Measurements from ENCODE around the gene ELMO1. TPM values are rescaled to one million over a fixed set of nuclear protein-coding genes. Genes with fewer than 3 reads are reported as not detected.

The ELMO1 gene
- total RNA-seq, 1 experiment from 2014 or later, result not detected

DNA sequence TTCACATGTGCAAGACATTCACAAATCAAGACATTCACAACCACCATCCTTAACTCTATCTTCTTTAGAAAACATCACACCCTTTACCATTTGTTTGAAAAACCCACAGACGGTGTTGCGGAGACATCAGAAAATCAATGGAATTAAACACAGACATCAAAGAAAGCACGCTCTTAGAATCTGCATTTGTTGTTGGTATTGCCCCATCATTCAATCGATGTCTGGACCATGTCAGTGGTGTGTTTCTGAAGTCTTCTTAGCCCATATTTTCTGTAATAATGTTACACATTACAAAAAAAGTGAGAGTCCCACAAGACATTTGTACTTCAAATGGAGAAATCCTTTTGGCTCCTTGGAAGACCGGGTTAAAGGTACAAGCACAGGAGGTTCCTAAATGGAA lies 550.5 kb downstream of the ELMO1 start:
- no peaks in the 10 kb centered on the region for H3K36me3 ChIP-seq
- no peak overlapping the region for H3K4me3 ChIP-seq
- DNase-seq, result no peak
- H3K27me3 ChIP-seq, result no peaks in the 10 kb centered on the region
- no peaks in the 10 kb centered on the region for H3K9me3 ChIP-seq

DNA sequence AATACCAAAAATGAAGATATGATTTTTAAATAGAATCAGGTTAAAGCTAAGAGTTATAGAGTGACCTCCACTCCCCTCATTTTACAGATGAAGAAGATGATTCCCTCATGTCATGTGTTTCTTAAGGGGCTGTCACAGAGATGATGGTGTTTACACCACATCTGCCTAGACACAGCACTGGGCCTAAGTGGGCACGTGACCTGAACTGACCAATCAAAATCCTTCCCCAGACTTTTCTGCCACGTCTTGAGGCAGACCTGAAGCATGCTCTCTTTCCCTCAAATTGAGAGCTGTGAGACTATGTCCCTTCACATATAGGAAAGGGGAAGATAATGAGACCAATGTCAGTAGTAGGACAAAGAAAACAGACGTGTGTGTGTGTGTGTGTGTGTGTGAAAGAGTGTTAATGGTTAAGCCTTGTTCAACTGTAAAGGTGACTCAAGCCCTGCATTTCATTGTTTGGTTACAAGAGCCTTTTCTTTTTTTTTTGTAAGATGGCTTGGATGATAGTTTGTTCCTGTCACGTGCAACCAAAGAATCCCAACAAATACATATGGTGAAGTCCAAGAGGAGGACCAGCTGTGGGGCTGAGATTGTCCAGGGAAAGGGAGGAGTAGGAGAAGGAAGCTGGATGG lies 551.6 kb downstream of the ELMO1 start:
- H3K4me3 ChIP-seq, result no peak overlapping the region
- no peaks in the 10 kb centered on the region for H3K36me3 ChIP-seq
- no peaks in the 10 kb centered on the region for H3K27me3 ChIP-seq
- no peak for DNase-seq
- H3K9me3 ChIP-seq, result no peaks in the 10 kb centered on the region

DNA sequence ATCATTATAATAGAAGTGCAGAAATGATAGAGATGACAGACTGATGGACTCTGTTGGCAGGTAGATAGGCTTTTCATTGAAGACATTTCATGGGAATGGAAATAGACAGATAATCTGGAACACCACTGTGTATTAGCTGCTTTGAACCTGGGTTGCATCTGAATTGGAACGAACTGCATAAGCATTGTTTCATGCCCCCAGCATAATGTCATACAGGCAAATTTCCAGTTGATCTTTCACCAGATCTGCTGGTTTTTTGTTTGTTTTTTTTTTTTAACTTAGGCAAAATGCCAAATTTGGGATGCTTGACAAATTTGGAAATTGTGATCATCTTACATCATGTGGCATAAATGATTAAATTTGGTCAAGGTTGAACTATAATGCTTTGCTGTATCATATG lies 552.2 kb downstream of the ELMO1 start:
- H3K4me3 ChIP-seq, result no peak overlapping the region
- H3K36me3 ChIP-seq, result no peaks in the 10 kb centered on the region
- DNase-seq, result no peak
- no peaks in the 10 kb centered on the region for H3K9me3 ChIP-seq
- H3K27me3 ChIP-seq, result no peaks in the 10 kb centered on the region

DNA sequence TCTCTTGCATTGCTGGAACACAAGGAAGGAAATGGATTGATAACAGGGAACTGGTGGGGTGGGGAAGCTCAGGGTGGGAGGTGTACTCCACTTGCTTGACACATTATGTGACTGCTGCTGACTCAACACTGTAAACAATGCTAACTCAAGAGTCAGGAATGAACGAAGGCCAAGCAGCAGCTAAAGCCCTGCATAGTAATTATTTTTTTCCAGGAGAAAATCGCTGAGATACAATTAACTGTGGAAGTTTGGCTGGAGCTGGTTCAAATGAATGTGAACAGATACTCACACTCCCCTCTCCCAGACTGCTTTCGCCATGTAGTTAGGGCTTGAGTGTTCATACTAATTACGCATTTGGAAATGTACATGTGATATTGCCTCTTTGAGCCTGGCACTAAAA lies 553.5 kb downstream of the ELMO1 start:
- H3K4me3 ChIP-seq, result no peak overlapping the region
- no peaks in the 10 kb centered on the region for H3K36me3 ChIP-seq
- H3K9me3 ChIP-seq, result no peaks in the 10 kb centered on the region
- peak; percentile 18 for DNase-seq
- no peaks in the 10 kb centered on the region for H3K27me3 ChIP-seq

DNA sequence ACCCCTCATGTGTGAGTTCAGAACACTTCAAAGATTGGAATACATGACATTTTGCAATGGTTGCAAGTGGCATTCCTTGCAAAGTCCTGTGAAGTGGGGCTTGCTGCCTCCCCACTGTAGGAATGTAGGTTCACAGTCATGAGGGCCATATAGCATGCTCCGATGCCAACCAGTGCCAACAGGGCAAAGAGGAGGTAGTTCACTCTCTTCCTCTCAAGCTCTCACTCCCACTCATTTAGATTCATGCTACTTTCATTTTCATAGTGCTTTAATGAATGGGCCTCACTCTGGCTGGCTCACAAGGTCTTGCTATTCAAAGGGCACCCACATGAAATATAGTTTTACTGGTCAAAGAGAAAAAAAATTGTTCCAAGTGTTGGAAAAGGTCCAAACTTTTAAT lies 554.5 kb downstream of the ELMO1 start:
- DNase-seq, result no peak
- H3K27me3 ChIP-seq, result no peaks in the 10 kb centered on the region
- no peaks in the 10 kb centered on the region for H3K9me3 ChIP-seq
- no peaks in the 10 kb centered on the region for H3K36me3 ChIP-seq
- H3K4me3 ChIP-seq, result no peak overlapping the region

DNA sequence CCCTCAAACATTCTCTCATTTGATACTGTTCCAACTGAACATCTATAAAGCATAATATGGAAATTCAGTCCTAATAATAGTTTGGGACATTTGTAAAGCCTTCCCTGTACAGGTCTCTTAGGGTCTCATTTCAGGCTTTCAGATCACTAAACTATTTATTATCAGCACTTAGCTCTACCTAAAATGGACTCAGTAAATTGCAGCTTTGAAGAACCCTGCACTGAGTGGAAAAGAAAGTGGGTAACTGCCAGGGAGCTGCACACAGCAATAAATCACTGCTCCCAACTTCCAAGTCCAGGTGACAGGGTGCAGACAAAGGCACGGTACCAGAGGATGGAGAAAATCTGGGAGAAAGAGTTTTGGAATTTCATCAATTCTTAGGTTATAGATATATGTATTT lies 559.5 kb downstream of the ELMO1 start:
- no peak for DNase-seq
- no peaks in the 10 kb centered on the region for H3K36me3 ChIP-seq
- H3K4me3 ChIP-seq, result no peak overlapping the region
- H3K9me3 ChIP-seq, result no peaks in the 10 kb centered on the region
- H3K27me3 ChIP-seq, result no peaks in the 10 kb centered on the region

DNA sequence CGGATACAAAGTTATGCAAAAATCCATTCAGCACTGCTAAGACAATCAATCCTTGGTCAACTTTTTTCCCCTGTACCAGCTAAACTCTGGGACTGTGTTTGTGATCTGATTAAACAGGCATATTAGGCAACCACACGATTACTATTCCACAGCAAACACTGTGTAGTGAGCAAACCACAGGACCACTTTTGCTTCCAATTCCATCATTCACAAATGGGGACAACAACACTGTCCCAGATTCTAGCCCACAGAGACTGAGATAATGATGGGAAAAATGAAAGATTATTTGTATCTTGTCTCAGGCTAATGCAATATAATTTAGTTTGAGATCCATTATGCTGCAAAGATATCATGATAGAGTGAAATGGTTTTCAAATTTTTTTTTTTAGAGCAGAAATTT lies 560.7 kb downstream of the ELMO1 start:
- Histone ChIP-seq H3K9me3 (no peaks in the 10 kb centered on the region), H3K27me3 (no peaks in the 10 kb centered on the region), H3K4me3 (no peak overlapping the region), H3K36me3 (no peaks in the 10 kb centered on the region)
- DNase-seq, result no peak

DNA sequence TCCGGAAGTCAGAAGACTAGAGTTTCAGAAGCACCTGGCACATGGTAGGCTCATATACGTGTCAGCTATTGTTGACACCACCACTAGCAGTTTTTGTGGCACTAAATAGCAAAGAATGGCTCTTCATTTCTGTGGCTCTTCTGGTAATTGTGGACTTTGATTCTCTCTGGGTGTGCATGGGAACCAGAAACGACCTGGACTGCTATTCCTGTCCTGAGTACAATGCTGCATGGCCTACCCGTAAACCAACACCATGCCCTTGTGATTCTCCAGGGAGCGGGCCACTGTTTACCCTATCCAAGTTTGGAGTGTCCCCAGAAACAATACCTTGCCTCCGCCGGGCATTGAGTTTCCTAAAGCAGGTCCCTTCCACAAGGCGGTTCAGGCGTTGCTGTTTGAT lies 561.4 kb downstream of the ELMO1 start:
- Histone ChIP-seq H3K4me3 (no peak overlapping the region), H3K9me3 (no peaks in the 10 kb centered on the region), H3K27me3 (no peaks in the 10 kb centered on the region), H3K36me3 (no peaks in the 10 kb centered on the region)
- no peak for DNase-seq

DNA sequence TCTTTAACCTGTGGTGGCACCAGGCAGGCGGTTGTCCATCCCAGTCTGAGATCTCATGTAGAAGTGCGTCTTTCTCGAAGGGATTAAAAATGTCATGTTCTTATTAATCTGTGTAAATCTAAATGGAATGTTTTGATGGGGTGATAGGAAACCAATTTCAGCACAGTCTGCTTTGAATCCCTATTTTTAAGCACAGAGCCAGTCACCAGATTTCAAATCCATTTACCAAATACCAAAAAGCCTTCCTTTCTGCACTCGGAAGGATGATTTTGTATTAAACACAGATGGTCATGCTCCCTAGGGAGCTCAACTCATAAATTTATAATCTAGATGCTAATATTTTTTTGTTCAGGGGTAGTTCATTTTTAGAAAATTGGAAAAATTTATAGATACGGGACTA lies 563.8 kb downstream of the ELMO1 start:
- Histone ChIP-seq H3K27me3 (no peaks in the 10 kb centered on the region), H3K36me3 (no peaks in the 10 kb centered on the region), H3K9me3 (no peaks in the 10 kb centered on the region), H3K4me3 (no peak overlapping the region)
- no peak for DNase-seq

DNA sequence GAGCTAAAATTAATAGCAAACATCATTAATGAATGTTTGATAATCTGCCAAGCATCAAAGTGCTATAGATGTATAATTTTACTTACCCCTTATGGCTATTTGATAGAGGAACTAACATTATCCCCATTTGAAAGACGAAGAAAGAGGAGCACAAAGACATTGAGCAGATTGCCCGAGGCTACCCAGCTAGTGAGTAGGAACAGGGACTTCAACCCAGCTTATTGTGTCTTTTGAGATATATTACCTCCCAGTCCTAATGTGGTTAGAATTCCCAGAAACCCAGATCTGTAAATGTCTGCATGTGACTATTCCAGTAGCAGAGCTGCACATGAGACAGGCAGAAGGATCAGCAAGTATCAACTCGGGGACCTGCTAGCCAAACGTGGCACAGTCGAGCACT lies 564.3 kb downstream of the ELMO1 start:
- H3K27me3 ChIP-seq, result no peaks in the 10 kb centered on the region
- H3K36me3 ChIP-seq, result no peaks in the 10 kb centered on the region
- H3K4me3 ChIP-seq, result no peak overlapping the region
- no peaks in the 10 kb centered on the region for H3K9me3 ChIP-seq
- DNase-seq, result no peak

DNA sequence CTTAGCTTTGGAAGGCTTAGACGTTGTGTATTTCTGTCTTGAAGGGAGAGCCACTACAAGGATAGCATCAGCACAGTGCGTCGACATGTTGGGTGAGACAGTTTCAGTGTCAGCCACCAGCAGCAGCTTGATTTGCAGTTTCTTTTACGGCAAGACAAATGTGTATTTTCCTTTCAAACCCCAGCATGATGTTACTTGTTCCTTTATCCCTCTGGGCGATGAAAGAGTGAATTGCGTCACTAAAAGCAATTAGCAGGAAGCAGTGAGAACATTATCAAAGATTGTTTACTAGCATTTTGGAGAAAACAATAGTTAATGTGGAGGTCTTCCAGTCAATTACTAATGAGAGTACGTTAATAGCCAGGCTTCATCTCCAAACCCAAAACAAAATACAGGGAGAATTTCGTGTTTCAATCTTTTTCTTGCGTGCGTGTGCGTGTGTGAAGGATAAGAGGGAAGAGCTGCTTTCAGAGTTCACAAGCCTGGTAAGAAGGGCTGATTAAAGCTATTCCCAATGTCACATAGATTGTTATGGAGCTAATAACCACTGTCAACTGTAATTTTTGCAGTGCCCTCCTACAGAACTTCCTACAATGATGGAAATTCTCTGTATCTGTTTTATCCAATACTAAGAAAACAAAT lies 567.3 kb downstream of the ELMO1 start:
- DNase-seq, result no peak
- Histone ChIP-seq H3K36me3 (no peaks in the 10 kb centered on the region), H3K9me3 (no peaks in the 10 kb centered on the region), H3K27me3 (no peaks in the 10 kb centered on the region), H3K4me3 (no peak overlapping the region)

DNA sequence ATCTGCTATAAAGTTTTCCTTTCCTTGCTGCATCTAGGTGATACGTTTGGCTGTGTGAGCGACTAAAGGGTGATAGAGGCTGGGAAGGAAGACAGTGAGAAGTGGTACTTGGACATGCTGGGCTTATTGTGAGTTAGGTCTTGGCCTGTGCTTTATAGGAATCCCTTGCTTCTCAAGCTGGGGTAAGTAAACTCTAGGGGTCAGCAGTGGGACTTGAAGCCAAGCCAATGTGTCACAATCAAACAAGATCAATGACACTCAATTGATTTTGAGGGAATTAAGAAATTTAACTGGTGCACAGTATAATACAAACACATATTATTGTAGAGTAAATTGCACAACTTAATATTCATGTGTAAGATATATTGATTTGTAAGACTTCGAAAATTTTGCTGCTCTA lies 568.6 kb downstream of the ELMO1 start:
- Histone ChIP-seq H3K9me3 (no peaks in the 10 kb centered on the region), H3K27me3 (no peaks in the 10 kb centered on the region), H3K36me3 (no peaks in the 10 kb centered on the region), H3K4me3 (no peak overlapping the region)
- no peak for DNase-seq

DNA sequence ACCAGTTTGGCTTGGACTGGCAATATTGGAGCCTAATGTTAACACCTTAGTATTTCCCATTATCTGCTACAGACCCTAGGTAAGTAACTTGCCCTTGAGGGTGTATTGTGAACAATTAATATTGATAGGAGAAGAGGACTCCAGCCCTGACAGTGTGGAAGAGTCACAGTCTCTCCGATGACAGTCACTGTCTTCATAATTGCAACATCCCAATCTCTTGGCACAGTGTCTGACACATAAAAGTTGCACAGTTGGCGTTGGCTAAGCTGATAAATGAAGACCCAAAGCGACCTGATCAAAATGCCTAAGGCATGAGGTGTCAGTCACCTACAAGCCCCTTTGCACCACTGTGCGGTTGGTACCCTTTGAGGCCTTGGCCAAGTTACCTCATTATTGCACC lies 569.6 kb downstream of the ELMO1 start:
- no peaks in the 10 kb centered on the region for H3K27me3 ChIP-seq
- no peaks in the 10 kb centered on the region for H3K9me3 ChIP-seq
- H3K36me3 ChIP-seq, result no peaks in the 10 kb centered on the region
- no peak overlapping the region for H3K4me3 ChIP-seq
- DNase-seq, result no peak

DNA sequence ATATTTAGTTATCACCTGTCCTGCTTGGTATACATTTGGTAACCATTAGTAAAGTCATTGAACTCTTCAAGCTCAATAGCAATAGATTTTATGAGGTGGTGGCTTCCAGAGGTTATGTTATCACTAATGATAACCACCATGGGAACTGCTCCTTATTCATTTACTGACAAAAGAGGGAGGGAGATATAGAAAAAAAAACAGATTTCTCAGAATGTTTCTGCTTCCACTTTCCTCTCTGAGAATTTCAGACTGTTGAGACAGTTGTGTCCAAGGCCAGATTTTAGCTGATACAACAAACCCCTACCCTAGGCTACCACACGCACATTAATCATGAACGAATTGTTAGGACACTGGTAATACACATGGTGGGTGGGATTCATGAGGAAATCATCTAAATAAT lies 570.4 kb downstream of the ELMO1 start:
- H3K27me3 ChIP-seq, result no peaks in the 10 kb centered on the region
- no peaks in the 10 kb centered on the region for H3K9me3 ChIP-seq
- DNase-seq, result no peak
- H3K4me3 ChIP-seq, result no peak overlapping the region
- H3K36me3 ChIP-seq, result no peaks in the 10 kb centered on the region

DNA sequence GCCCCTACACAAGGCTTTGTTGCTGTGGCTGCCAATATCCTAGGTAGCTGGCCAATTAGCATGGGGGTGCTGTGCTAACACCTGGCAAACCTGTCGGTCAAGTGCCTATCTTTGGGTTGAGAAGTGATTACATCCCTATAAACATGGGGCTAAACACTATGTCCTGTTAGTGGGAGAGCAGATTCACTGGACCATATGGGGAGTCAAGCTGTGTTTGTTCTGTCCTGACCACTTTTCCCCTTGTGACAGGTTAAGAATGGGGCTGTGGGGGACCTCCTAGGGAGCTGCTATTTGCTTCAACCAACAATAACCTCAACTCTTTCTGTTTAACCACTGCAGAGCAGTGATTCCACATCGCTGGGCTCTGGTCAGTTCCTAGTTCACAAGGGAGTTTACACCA lies 572.9 kb downstream of the ELMO1 start:
- no peak for DNase-seq
- H3K4me3 ChIP-seq, result no peak overlapping the region
- no peaks in the 10 kb centered on the region for H3K9me3 ChIP-seq
- H3K36me3 ChIP-seq, result no peaks in the 10 kb centered on the region
- H3K27me3 ChIP-seq, result no peaks in the 10 kb centered on the region

DNA sequence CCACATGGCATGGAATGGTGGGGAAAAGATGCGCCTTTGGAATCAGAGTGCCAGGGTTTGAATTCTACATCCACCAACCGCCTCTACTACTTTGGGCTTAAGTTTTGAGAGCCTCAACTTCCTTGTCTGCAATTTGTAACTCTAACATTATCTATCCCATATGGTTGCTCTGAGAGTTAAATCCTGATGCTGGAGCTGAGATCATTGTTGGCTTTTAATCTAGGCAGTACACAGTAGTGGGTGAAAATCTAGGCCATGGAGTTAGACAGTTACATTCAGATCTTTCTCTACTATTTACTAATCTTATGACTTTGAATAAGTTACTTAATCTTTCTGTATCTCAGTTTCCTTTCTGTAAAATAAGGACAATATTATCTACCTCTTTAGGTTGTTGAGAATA lies 574.6 kb downstream of the ELMO1 start:
- Histone ChIP-seq H3K9me3 (no peaks in the 10 kb centered on the region), H3K4me3 (no peak overlapping the region), H3K36me3 (no peaks in the 10 kb centered on the region), H3K27me3 (no peaks in the 10 kb centered on the region)
- DNase-seq, result no peak

DNA sequence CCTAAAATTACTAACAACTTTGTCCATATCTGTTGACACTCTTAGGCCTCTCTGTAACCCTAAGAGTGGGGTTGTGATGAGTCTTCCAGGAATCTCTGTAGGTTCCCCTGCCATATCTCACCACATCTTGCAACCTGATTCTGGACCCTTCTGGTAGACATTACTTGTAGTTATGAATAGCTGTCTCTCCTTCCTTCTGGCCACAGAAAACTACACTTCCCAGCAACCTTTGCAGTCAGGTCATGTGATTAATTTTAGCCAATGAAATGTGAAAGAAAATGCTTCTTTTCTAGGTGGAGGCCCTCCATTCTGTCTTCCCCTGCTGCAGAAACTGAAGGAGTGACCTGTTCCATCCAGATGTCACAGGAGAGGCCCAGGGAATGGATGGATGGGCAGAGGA lies 576.8 kb downstream of the ELMO1 start:
- Histone ChIP-seq H3K9me3 (no peaks in the 10 kb centered on the region), H3K36me3 (no peaks in the 10 kb centered on the region), H3K27me3 (no peaks in the 10 kb centered on the region), H3K4me3 (no peak overlapping the region)
- DNase-seq, result no peak

DNA sequence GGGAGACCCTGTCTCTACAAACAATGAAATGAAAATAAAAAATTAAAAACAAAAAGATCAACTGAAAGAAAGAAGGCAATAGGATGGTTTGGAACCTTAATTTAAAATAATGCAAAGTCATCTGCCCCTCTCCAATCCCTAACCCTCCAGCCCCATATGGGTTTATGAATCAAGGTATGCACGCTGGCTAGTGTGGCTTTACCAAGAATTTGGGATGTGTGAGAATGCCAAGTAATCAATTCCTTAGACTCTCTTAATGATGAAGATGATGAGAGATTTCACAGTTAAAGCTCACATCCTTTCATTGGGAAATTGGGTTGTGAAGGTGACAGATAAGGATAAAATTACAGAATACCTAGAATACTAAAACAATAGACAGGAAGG lies 577.3 kb downstream of the ELMO1 start:
- Histone ChIP-seq H3K36me3 (no peaks in the 10 kb centered on the region), H3K27me3 (no peaks in the 10 kb centered on the region), H3K4me3 (no peak overlapping the region), H3K9me3 (no peaks in the 10 kb centered on the region)
- DNase-seq, result no peak
